PC-3 (cell line): ENCODE results near the gene TBPL1. TPM values are rescaled to one million over a fixed set of nuclear protein-coding genes. Genes with fewer than 3 reads are reported as not detected.

Experiments used
- ATAC-seq: fragments of 200-7000 bp; cut with Tn5 transposase; 2 replicates; pipeline ENCODE4 v1.9.1; 2020; ENCODE audit warnings: mild to moderate bottlenecking, moderate library complexity
- BruUV-seq: library from RNA; stranded (reverse); fragments of 400-500 nt; replicated peaks from 2 replicates; lab custom pipeline; 2021; lab: Mats Ljungman, UMichigan
- CTCF ChIA-PET: fragments of 300-600 bp; sonication (Branson Sonifier 250); formaldehyde crosslinking; loops from one replicate; lab custom pipeline; 2022; ENCODE audit warnings: antibody characterized with exemption; lab: Charles Lee
- POLR2A ChIA-PET: fragments of 300-600 bp; sonication (Branson Sonifier 250); formaldehyde crosslinking; loops from one replicate; lab custom pipeline; 2022; ENCODE audit warnings: antibody characterized with exemption; ENCODE audit not compliant: unreplicated experiment; lab: Charles Lee
- DNase-seq: peaks from one replicate; pipeline ENCODE4 v3.0.0-alpha.2; 2015
- H2AFZ ChIP-seq: fragments of 300-600 bp; sonication (generic); 2 replicates; pipeline ENCODE4 v1.6.0; 2016; ENCODE audit warnings: antibody characterized with exemption, low read length
- H3F3A ChIP-seq: fragments of 300-600 bp; sonication (generic); one replicate; pipeline ENCODE4 v1.6.0; 2017; ENCODE audit warnings: antibody characterized with exemption, low read length, control low read depth, mild to moderate bottlenecking; ENCODE audit not compliant: unreplicated experiment
- H3K27ac ChIP-seq: fragments of 300-600 bp; sonication (generic); 2 replicates; pipeline ENCODE4 v1.5.1; 2016; ENCODE audit warnings: mild to moderate bottlenecking, low read length
- H3K27me3 ChIP-seq: fragments of 300-600 bp; sonication (generic); 2 replicates; pipeline ENCODE4 v1.6.1; 2016; ENCODE audit warnings: low read length, mixed read lengths
- H3K36me3 ChIP-seq: fragments of 300-600 bp; sonication (generic); 2 replicates; pipeline ENCODE4 v1.6.1; 2016; ENCODE audit warnings: low read depth, mixed run types, low read length, mixed read lengths
- H3K4me1 ChIP-seq: fragments of 300-600 bp; sonication (generic); 2 replicates; pipeline ENCODE4 v1.5.1; 2016; ENCODE audit warnings: low read length; ENCODE audit not compliant: insufficient read depth
- H3K4me2 ChIP-seq: fragments of 300-600 bp; sonication (generic); 2 replicates; pipeline ENCODE4 v1.6.0; 2016; ENCODE audit warnings: low read length
- H3K4me3 ChIP-seq: fragments of 300-600 bp; sonication (generic); 2 replicates; pipeline ENCODE4 v1.5.1; 2016; ENCODE audit warnings: mild to moderate bottlenecking, low read length, mixed read lengths
- H3K79me2 ChIP-seq: fragments of 300-600 bp; sonication (generic); 2 replicates; pipeline ENCODE4 v1.6.1; 2017; ENCODE audit warnings: low read length, mixed read lengths
- H3K9ac ChIP-seq: fragments of 300-600 bp; sonication (generic); 2 replicates; pipeline ENCODE4 v1.6.0; 2016; ENCODE audit warnings: mild to moderate bottlenecking, low read length
- H3K9me2 ChIP-seq: fragments of 300-600 bp; sonication (generic); replicated peaks from 2 replicates; pipeline ENCODE4 v1.6.1; 2016; ENCODE audit warnings: mixed run types, low read length, mixed read lengths
- H3K9me3 ChIP-seq: fragments of 300-600 bp; sonication (generic); 2 replicates; pipeline ENCODE4 v1.6.1; 2016; ENCODE audit warnings: low read length, mixed read lengths
- H4K20me1 ChIP-seq: fragments of 300-600 bp; sonication (generic); 2 replicates; pipeline ENCODE4 v1.6.1; 2016; ENCODE audit warnings: low read length, mixed read lengths
- EZH2 ChIP-seq: fragments of 300-600 bp; sonication (generic); IDR thresholded peaks from one replicate; pipeline ENCODE4 v1.6.1; 2017; ENCODE audit warnings: antibody characterized with exemption, mild to moderate bottlenecking, low read length; ENCODE audit not compliant: unreplicated experiment
- EZH2phosphoT487 ChIP-seq: fragments of 300-600 bp; sonication (generic); IDR thresholded peaks from 2 replicates; pipeline ENCODE4 v1.6.1; 2018; ENCODE audit warnings: mild to moderate bottlenecking, antibody characterized with exemption, low read length, borderline replicate concordance
- intact Hi-C: fragments of 100-400 bp; cut with micrococcal nuclease; formaldehyde crosslinking; loops from 2 replicates; pipeline ENCODE4 v1.9.0; 2023
- total RNA-seq: library from RNA; depleted of rRNA; stranded (reverse); fragments of >200 nt; gene quantifications from 2 replicates; pipeline ENCODE4 v1.2.3, GENCODE V29; 2014
- TF ChIP-seq, protein P1 (sequence below): fragments of 300-600 bp; sonication (generic); conservative IDR thresholded peaks from 2 replicates; pipeline ENCODE4 v1.5.1; 2017; ENCODE audit warnings: antibody characterized with exemption, low read depth, mild to moderate bottlenecking, low read length

Gene TBPL1
- total RNA-seq, 1 experiment from 2014 or later = 30.8 TPM

DNA sequence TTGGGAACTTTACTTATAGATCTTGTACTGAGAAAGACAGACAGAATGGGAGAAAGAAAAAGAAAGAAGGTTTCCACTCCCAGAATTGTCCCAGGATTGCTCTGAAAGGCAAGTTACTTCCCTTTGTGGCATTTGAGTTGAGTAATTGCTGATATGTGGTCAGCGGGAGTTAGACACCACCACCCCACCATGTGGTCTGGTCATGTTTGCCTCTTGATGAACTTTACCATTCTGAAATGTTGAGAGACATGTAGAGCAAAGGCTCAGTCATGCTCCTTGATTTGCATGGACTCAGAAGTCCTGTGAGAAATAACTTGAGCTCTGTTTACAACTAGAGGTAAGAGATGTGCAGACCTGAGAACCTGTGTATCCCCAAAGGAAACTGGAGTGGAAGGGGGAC lies 47.0 kb upstream of the TBPL1 start:
- CTCF ChIA-PET = no interaction called here
- H3K79me2 ChIP-seq = no peaks in the 10 kb centered on the region
- no peaks in the 10 kb centered on the region for H4K20me1 ChIP-seq
- POLR2A ChIA-PET = no interaction called here
- no peak for ATAC-seq
- H3K4me1 ChIP-seq = no peaks in the 10 kb centered on the region
- H3K36me3 ChIP-seq = no peaks in the 10 kb centered on the region
- H3K27me3 ChIP-seq = peaks cover 7% of the 10 kb centered on the region; the same call in 1 of the 2 replicates
- no TSS peak for BruUV-seq
- no peaks in the 10 kb centered on the region for H3K9me3 ChIP-seq
- DNase-seq = no peak
- H3K27ac ChIP-seq = no peak overlapping the region
- intact Hi-C loops = no loop called here
- no peaks in the 10 kb centered on the region for H3F3A ChIP-seq
- no peak overlapping the region for H3K4me2 ChIP-seq
- no peak for TF ChIP-seq EZH2phosphoT487
- no peak for TF ChIP-seq EZH2
- H3K4me3 ChIP-seq = no peak overlapping the region
- H3K9ac ChIP-seq = no peak overlapping the region
- H2AFZ ChIP-seq = no peak overlapping the region
- H3K9me2 ChIP-seq = no peaks in the 10 kb centered on the region

DNA sequence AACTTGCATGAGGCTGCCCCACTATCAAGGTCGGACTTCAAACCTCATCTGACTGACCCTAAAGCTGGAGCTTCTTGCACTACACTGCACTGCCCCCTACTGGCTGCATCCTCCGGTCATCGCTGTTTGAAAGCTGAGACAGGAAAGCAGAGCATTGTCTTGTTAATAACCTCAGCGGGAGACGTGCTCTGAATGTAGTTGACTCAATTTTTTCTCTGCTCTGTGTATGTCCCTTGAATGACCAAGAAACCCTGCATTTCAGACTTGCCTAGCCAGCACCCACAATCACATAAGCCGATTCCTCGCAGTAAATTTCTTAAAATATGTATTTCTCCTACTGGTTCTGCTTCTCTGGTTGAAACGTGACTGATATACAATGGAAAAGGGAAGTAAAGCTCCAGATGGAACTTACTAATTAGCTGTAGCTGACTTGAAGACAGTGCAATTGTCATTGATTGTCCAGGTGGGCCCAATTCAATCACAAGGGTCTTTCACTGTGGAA lies 36.3 kb upstream of the TBPL1 start:
- CTCF ChIA-PET = interaction anchor here (0.6 to 1.5 kb wide), 5 partner anchors 79 to 347 kb away, joined by 4 to 12 read pairs (median 5); no protein-coding TSS in a partner anchor
- H3K9ac ChIP-seq = 0 out of 2 replicates have a peak overlapping the region, but pooled peaks have one; percentile 13
- intact Hi-C loops = loop anchor here (1.0 to 10.0 kb wide), 3 partner anchors 79 to 1082 kb away; no protein-coding TSS in a partner anchor

DNA sequence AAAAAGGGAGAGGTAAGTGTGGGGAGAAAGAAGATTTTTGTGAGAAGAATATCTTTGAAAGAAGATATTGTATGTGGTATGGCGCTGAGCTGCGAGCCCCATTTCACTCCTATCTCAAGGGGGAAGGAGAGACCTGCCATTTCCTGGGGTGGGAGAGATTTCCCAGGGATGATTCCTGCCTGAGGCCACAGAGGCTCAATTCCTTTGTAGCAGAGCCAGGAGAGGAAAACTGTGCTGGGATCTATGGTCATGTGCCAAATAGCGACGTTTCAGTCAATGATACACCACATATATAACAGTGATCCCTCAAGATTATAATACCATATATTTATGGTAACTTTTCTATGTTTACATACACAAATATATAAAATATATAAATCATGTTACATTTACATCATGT lies 35.2 kb upstream of the TBPL1 start:
- DNase-seq (no peak), ATAC-seq (no peak)
- no TSS peak for BruUV-seq
- TF ChIP-seq EZH2 = no peak
- TF ChIP-seq EZH2phosphoT487 = no peak
- TF ChIP-seq, protein P1, sequence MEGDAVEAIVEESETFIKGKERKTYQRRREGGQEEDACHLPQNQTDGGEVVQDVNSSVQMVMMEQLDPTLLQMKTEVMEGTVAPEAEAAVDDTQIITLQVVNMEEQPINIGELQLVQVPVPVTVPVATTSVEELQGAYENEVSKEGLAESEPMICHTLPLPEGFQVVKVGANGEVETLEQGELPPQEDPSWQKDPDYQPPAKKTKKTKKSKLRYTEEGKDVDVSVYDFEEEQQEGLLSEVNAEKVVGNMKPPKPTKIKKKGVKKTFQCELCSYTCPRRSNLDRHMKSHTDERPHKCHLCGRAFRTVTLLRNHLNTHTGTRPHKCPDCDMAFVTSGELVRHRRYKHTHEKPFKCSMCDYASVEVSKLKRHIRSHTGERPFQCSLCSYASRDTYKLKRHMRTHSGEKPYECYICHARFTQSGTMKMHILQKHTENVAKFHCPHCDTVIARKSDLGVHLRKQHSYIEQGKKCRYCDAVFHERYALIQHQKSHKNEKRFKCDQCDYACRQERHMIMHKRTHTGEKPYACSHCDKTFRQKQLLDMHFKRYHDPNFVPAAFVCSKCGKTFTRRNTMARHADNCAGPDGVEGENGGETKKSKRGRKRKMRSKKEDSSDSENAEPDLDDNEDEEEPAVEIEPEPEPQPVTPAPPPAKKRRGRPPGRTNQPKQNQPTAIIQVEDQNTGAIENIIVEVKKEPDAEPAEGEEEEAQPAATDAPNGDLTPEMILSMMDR = no peak
- no peaks in the 10 kb centered on the region for H4K20me1 ChIP-seq
- H3K79me2 ChIP-seq = no peaks in the 10 kb centered on the region
- CTCF ChIA-PET = interaction anchor here (0.6 to 1.5 kb wide), 3 partner anchors 80 to 342 kb away, joined by 3 to 6 read pairs (median 4); no protein-coding TSS in a partner anchor
- no peaks in the 10 kb centered on the region for H3K9me2 ChIP-seq
- intact Hi-C loops = loop anchor here (10.0 kb wide), 1 partner anchor 1083 kb away; no protein-coding TSS in a partner anchor
- no peaks in the 10 kb centered on the region; the same call in 1 of the 2 replicates for H3K4me1 ChIP-seq
- POLR2A ChIA-PET = no interaction called here
- no peaks in the 10 kb centered on the region; the same call in 1 of the 2 replicates for H3K36me3 ChIP-seq
- no peak overlapping the region for H3K27ac ChIP-seq
- no peak overlapping the region for H3K9ac ChIP-seq
- no peak overlapping the region for H3K4me2 ChIP-seq
- H2AFZ ChIP-seq = no peak overlapping the region
- no peaks in the 10 kb centered on the region for H3K9me3 ChIP-seq
- no peak overlapping the region for H3K4me3 ChIP-seq
- no peaks in the 10 kb centered on the region for H3F3A ChIP-seq
- H3K27me3 ChIP-seq = no peaks in the 10 kb centered on the region

More for the DNA sequence above, 36.3 kb upstream of the TBPL1 start:
- BruUV-seq = no TSS peak
- no peaks in the 10 kb centered on the region for H3K9me2 ChIP-seq
- H2AFZ ChIP-seq = peak overlapping the region; percentile 83
- no peak for TF ChIP-seq EZH2
- TF ChIP-seq, protein P1 = peak; percentile 89
- peak overlapping the region; percentile 77 for H3K4me2 ChIP-seq
- no peaks in the 10 kb centered on the region for H3K27me3 ChIP-seq
- no peaks in the 10 kb centered on the region; the same call in 1 of the 2 replicates for H3K4me1 ChIP-seq
- no peaks in the 10 kb centered on the region; the same call in 1 of the 2 replicates for H3K36me3 ChIP-seq
- H3F3A ChIP-seq = no peaks in the 10 kb centered on the region
- 0 out of 2 replicates have a peak overlapping the region, but pooled peaks have one; percentile 39 for H3K4me3 ChIP-seq
- H4K20me1 ChIP-seq = no peaks in the 10 kb centered on the region
- ATAC-seq (peak; percentile 82), DNase-seq (peak; percentile 86)
- H3K9me3 ChIP-seq = no peaks in the 10 kb centered on the region
- no peak overlapping the region for H3K27ac ChIP-seq
- H3K79me2 ChIP-seq = no peaks in the 10 kb centered on the region
- POLR2A ChIA-PET = interaction anchor here (0.6 kb wide), 1 partner anchor 955 kb away, joined by 4 read pairs; no protein-coding TSS in a partner anchor
